ENCODE results near the gene TMEM171. TPM values are rescaled to one million over a fixed set of nuclear protein-coding genes. Genes with fewer than 3 reads are reported as not detected.

TMEM171 gene
- total and polyA plus RNA-seq, 2 of the 8 experiments (the other 6 are each of a cell fraction or from before 2014, with no cell fraction given), result 1.0 to 2.2 TPM

DNA sequence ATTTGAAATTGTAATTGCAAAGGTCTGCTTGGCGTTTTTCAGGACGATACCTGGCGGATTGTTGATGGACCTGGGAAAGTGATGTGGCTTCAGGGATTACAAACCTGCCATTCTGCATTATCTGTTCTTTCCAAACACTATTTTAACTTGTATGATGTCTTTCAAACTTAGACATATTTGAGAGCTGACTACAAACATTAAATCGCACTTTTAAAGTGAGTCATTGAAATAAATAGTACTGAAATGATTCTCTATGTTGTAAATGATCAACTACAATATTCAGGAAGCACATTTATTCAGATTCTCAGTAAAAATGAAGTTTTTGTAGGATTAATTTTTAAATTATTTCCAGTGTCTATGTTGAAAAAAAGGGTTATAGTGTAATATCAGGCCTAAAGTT is 32.3 kb upstream of the TMEM171 start:
- no peak overlapping the region for H2AK5ac ChIP-seq (ENCODE audit: low read depth, low read length)
- H3K4me3 ChIP-seq (ENCODE audit: extremely low read depth in 1 of 4, insufficient read depth in 2 of 4, low read depth in 3 of 4, low read length in 4 of 4), result no peak overlapping the region
- no peaks in the 10 kb centered on the region for H3K79me2 ChIP-seq (ENCODE audit: control insufficient read depth in 1 of 2, insufficient read depth in 2 of 2, low read length in 2 of 2)
- H3K9ac ChIP-seq (replicated peaks in 1 of 4; ENCODE audit: extremely low read depth in 1 of 4, low read depth in 3 of 4, low read length in 3 of 4), result no peak overlapping the region
- H3K27me3 ChIP-seq (replicated peaks in 1 of 4; ENCODE audit: control insufficient read depth in 3 of 4, extremely low read depth in 1 of 4, insufficient read depth in 3 of 4, low read length in 3 of 4), result no peaks in the 10 kb centered on the region
- H2BK12ac ChIP-seq (ENCODE audit: low read depth, low read length), result no peak overlapping the region
- H3K9me3 ChIP-seq (ENCODE audit: insufficient read depth in 2 of 2, low read depth in 1 of 2, low read length in 1 of 2), result no peaks in the 10 kb centered on the region
- no peak overlapping the region for H2BK5ac ChIP-seq (ENCODE audit: low read depth, low read length)
- H3K23me2 ChIP-seq (ENCODE audit: low read depth, low read length), result no peaks in the 10 kb centered on the region
- TF ChIP-seq POLR2A (IDR thresholded peaks at IDR 0.05; ENCODE audit: control extremely low read depth in 1 of 2, low read depth in 2 of 2, low read length in 2 of 2), result no peak
- TF ChIP-seq POLR2AphosphoS5 (IDR thresholded peaks at IDR 0.05; ENCODE audit: low read depth, low read length), result no peak
- TF ChIP-seq KDM5A (IDR thresholded peaks at IDR 0.05; ENCODE audit: low read length), result no peak
- TF ChIP-seq RNF2 (IDR thresholded peaks at IDR 0.05; ENCODE audit: borderline replicate concordance, low read depth, low read length, missing control alignments, poor library complexity, severe bottlenecking), result no peak
- TF ChIP-seq CBX5 (IDR thresholded peaks at IDR 0.05; ENCODE audit: low read depth, low read length), result no peak
- TF ChIP-seq POU5F1 (IDR thresholded peaks at IDR 0.05; ENCODE audit: low read depth, low read length), result no peak
- TF ChIP-seq RFX5 (IDR thresholded peaks at IDR 0.05; ENCODE audit: borderline replicate concordance, low read depth, low read length), result no peak
- TF ChIP-seq HDAC2 (IDR thresholded peaks at IDR 0.05; ENCODE audit: borderline replicate concordance in 1 of 2, low read depth in 2 of 2, low read length in 2 of 2), result no peak
- TF ChIP-seq, protein P1, sequence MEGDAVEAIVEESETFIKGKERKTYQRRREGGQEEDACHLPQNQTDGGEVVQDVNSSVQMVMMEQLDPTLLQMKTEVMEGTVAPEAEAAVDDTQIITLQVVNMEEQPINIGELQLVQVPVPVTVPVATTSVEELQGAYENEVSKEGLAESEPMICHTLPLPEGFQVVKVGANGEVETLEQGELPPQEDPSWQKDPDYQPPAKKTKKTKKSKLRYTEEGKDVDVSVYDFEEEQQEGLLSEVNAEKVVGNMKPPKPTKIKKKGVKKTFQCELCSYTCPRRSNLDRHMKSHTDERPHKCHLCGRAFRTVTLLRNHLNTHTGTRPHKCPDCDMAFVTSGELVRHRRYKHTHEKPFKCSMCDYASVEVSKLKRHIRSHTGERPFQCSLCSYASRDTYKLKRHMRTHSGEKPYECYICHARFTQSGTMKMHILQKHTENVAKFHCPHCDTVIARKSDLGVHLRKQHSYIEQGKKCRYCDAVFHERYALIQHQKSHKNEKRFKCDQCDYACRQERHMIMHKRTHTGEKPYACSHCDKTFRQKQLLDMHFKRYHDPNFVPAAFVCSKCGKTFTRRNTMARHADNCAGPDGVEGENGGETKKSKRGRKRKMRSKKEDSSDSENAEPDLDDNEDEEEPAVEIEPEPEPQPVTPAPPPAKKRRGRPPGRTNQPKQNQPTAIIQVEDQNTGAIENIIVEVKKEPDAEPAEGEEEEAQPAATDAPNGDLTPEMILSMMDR (IDR thresholded peaks at IDR 0.05; ENCODE audit: control extremely low read depth in 1 of 3, insufficient read depth in 1 of 3, low read depth in 1 of 3, low read length in 3 of 3), result no peak
- TF ChIP-seq RAD21 (IDR thresholded peaks at IDR 0.05 in 1 of 2, conservative IDR thresholded peaks at IDR 0.05 in 1 of 2; ENCODE audit: low read depth in 2 of 2, low read length in 2 of 2), result no peak
- no peaks in the 10 kb centered on the region for H3K4me1 ChIP-seq (replicated peaks in 1 of 4; ENCODE audit: control insufficient read depth in 3 of 4, insufficient read depth in 4 of 4, low read length in 3 of 4)
- no peak overlapping the region for H3K4ac ChIP-seq (replicated peaks; ENCODE audit: insufficient read length, low read depth, low read length)
- no peak overlapping the region for H4K5ac ChIP-seq (ENCODE audit: insufficient read length, low read depth, low read length)
- no peaks in the 10 kb centered on the region for H4K20me1 ChIP-seq (replicated peaks in 1 of 2; ENCODE audit: control insufficient read depth in 1 of 2, insufficient read depth in 2 of 2, low read length in 2 of 2)
- ChIA-PET POLR2A (ENCODE audit: partially characterized antibody) (no interaction called here), CTCF (ENCODE audit: partially characterized antibody) (interaction anchor here (0.6 to 1.4 kb wide), 2 partner anchors 85 to 645 kb away, joined by 3 to 4 read pairs; partner anchors contain the start of gene TMEM174)
- H2BK20ac ChIP-seq (ENCODE audit: low read length), result no peak overlapping the region
- no peak for FAIRE-seq
- no peak overlapping the region for H3K18ac ChIP-seq (ENCODE audit: extremely low read depth, low read length)
- no peak for DNase-seq (ENCODE audit: low read depth in 1 of 2, low spot score in 2 of 2)
- no peaks in the 10 kb centered on the region for H3K79me1 ChIP-seq (ENCODE audit: low read depth, low read length)
- H4K91ac ChIP-seq (replicated peaks; ENCODE audit: insufficient read length, low read length), result no peak overlapping the region
- no peak overlapping the region for H2AFZ ChIP-seq (ENCODE audit: low read length)
- no peak overlapping the region for H3K14ac ChIP-seq (ENCODE audit: insufficient read length)
- no peak overlapping the region for H3K23ac ChIP-seq (ENCODE audit: insufficient read length)
- no peaks in the 10 kb centered on the region; a peak in 1 of 8 replicates for H3K36me3 ChIP-seq (ENCODE audit: control insufficient read depth in 2 of 4, insufficient read depth in 4 of 4, low read length in 3 of 4)
- no peak overlapping the region for H2BK120ac ChIP-seq (replicated peaks; ENCODE audit: low read depth, low read length)
- no peak overlapping the region for H3K27ac ChIP-seq (ENCODE audit: low read depth, low read length)
- WGBS, 2 experiments (ENCODE audit: extremely low coverage in 1 of 2, insufficient coverage in 1 of 2, insufficient read length in 1 of 2, insufficient replicate concordance in 2 of 2, low coverage in 1 of 2, low lambda C conversion rate in 2 of 2, missing lambda C conversion rate in 1 of 2), result 92% methylated on average over 4 of the region's 4 CpGs; no CpG with 5 or more reads in 1 of the 2 experiments
- H3K56ac ChIP-seq (replicated peaks; ENCODE audit: insufficient read length, low read depth, low read length), result no peak overlapping the region
- no peak overlapping the region for H4K8ac ChIP-seq (ENCODE audit: extremely low read depth, insufficient read depth, low read length)
- no peak overlapping the region for H2BK15ac ChIP-seq (ENCODE audit: low read length)
- no peak overlapping the region for H3K4me2 ChIP-seq (ENCODE audit: insufficient read depth in 1 of 2, low read depth in 2 of 2, low read length in 2 of 2)
